Mesenchymal stem cell (in vitro differentiated cells and primary cell): ENCODE data around the gene TMPRSS6. TPM values are rescaled to one million over a fixed set of nuclear protein-coding genes. Genes with fewer than 3 reads are reported as not detected.

ENCODE experiments used
- DNase-seq: peaks from one replicate; pipeline ENCODE4 v3.0.0-alpha.2; 2013
- H2AFZ ChIP-seq: one replicate; pipeline ENCODE4 v1.6.1; 2013; ENCODE audit warnings: low read depth, mild to moderate bottlenecking, control low read depth, inconsistent platforms, low read length, moderate library complexity
- H2AK5ac ChIP-seq: 2 replicates; pipeline ENCODE4 v1.6.1; 2013; ENCODE audit warnings: low read length, moderate library complexity, mild to moderate bottlenecking, inconsistent platforms; ENCODE audit not compliant: severe bottlenecking
- H2BK120ac ChIP-seq: one replicate; pipeline ENCODE4 v1.6.1; 2013; ENCODE audit warnings: low read depth, mild to moderate bottlenecking, inconsistent platforms, low read length, moderate library complexity
- H2BK12ac ChIP-seq, 2 experiments: one replicate each; pipeline ENCODE4 v1.6.1; 2013; ENCODE audit warnings: inconsistent platforms in 2 of 2, low read length in 2 of 2, mild to moderate bottlenecking in 2 of 2, moderate library complexity in 2 of 2, control low read depth in 1 of 2
- H2BK15ac ChIP-seq: one replicate; pipeline ENCODE4 v1.6.1; 2013; ENCODE audit warnings: mild to moderate bottlenecking, low read depth, inconsistent platforms; ENCODE audit not compliant: poor library complexity, severe bottlenecking
- H2BK5ac ChIP-seq: 2 replicates; pipeline ENCODE4 v1.6.1; 2013; ENCODE audit warnings: low read depth, mild to moderate bottlenecking, low read length, control low read depth, inconsistent platforms; ENCODE audit not compliant: poor library complexity, severe bottlenecking
- H3K14ac ChIP-seq, 2 experiments: one replicate each; pipeline ENCODE4 v1.6.1; 2013; ENCODE audit warnings: inconsistent platforms in 2 of 2, low read length in 2 of 2, control low read depth in 1 of 2, mild to moderate bottlenecking in 1 of 2, moderate library complexity in 1 of 2
- H3K18ac ChIP-seq, 2 experiments: one replicate each; pipeline ENCODE4 v1.6.1; 2013; ENCODE audit warnings: inconsistent platforms in 2 of 2, low read length in 2 of 2, control low read depth in 1 of 2, low read depth in 1 of 2, mild to moderate bottlenecking in 1 of 2
- H3K23ac ChIP-seq, 2 experiments: one replicate each; pipeline ENCODE4 v1.6.1; 2013; ENCODE audit warnings: inconsistent platforms in 2 of 2, low read length in 2 of 2, mild to moderate bottlenecking in 2 of 2, moderate library complexity in 2 of 2, control low read depth in 1 of 2
- H3K27ac ChIP-seq: 2 replicates; pipeline ENCODE4 v1.5.1; 2013; ENCODE audit warnings: mild to moderate bottlenecking, moderate library complexity, low read length, control low read depth, inconsistent platforms; ENCODE audit not compliant: poor library complexity, severe bottlenecking
- H3K27me3 ChIP-seq, 2 experiments: 2 replicates each; pipeline versions ENCODE4 v1.6.1 to v1.7.0; 2013; ENCODE audit warnings: low read length in 2 of 2, mild to moderate bottlenecking in 2 of 2, moderate library complexity in 2 of 2, control low read depth in 1 of 2, inconsistent platforms in 1 of 2; ENCODE audit not compliant: control insufficient read depth in 1 of 2, insufficient read depth in 1 of 2
- H3K36me3 ChIP-seq, 2 experiments: 2 replicates each; pipeline versions ENCODE4 v1.6.1 to v1.7.0; 2013; ENCODE audit warnings: low read length in 2 of 2, control low read depth in 1 of 2, inconsistent platforms in 1 of 2, low read depth in 1 of 2, mild to moderate bottlenecking in 1 of 2; ENCODE audit not compliant: insufficient read depth in 2 of 2, control insufficient read depth in 1 of 2
- H3K4ac ChIP-seq, 2 experiments: one replicate each; pipeline ENCODE4 v1.6.1; 2013; ENCODE audit warnings: inconsistent platforms in 2 of 2, low read length in 2 of 2, mild to moderate bottlenecking in 2 of 2, moderate library complexity in 2 of 2, control low read depth in 1 of 2, low read depth in 1 of 2
- H3K4me1 ChIP-seq: 2 replicates; pipeline ENCODE4 v1.6.1; 2013; ENCODE audit warnings: low read depth, low read length, control low read depth; ENCODE audit not compliant: control insufficient read depth, insufficient read depth
- H3K4me2 ChIP-seq: 2 replicates; pipeline ENCODE4 v1.6.1; 2013; ENCODE audit warnings: low read length, mild to moderate bottlenecking, inconsistent platforms; ENCODE audit not compliant: poor library complexity, severe bottlenecking
- H3K4me3 ChIP-seq, 2 experiments: 2 replicates each; pipeline versions ENCODE4 v1.5.1 to v1.7.0; 2013; ENCODE audit warnings: low read length in 2 of 2, mild to moderate bottlenecking in 2 of 2, control low read depth in 1 of 2, low read depth in 1 of 2; ENCODE audit not compliant: insufficient read depth in 1 of 2
- H3K79me1 ChIP-seq: replicated peaks from 2 replicates; pipeline ENCODE4 v1.6.1; 2013; ENCODE audit warnings: mild to moderate bottlenecking, control low read depth, low read length, inconsistent platforms; ENCODE audit not compliant: poor library complexity, severe bottlenecking
- H3K9ac ChIP-seq: 2 replicates; pipeline ENCODE4 v1.7.0; 2013; ENCODE audit warnings: mild to moderate bottlenecking, low read length, moderate library complexity
- H3K9me3 ChIP-seq: 2 replicates; pipeline ENCODE4 v1.7.0; 2013; ENCODE audit warnings: mild to moderate bottlenecking, low read length; ENCODE audit not compliant: control insufficient read depth
- H4K8ac ChIP-seq: one replicate; pipeline ENCODE4 v1.6.1; 2013; ENCODE audit warnings: inconsistent platforms, mild to moderate bottlenecking, low read length, moderate library complexity
- H4K91ac ChIP-seq: one replicate; pipeline ENCODE4 v1.6.1; 2013; ENCODE audit warnings: mild to moderate bottlenecking, low read length, inconsistent platforms
- WGBS: methylation state at CpG from one replicate; pipeline ENCODE4 v1.1.7; 2013; ENCODE audit warnings: mixed read lengths; 5-methylcytosine and 5-hydroxymethylcytosine counted together
- polyA plus RNA-seq, 2 experiments: library from polyadenylated mRNA; stranded (reverse); fragments of 200-250 nt; gene quantifications; one replicate each; pipeline ENCODE4 v1.2.3, GENCODE V29; 2013

Gene TMPRSS6
- not detected for polyA plus RNA-seq (2013, experiment 1 of 2)
- not detected for polyA plus RNA-seq (2013, experiment 2 of 2)

DNA sequence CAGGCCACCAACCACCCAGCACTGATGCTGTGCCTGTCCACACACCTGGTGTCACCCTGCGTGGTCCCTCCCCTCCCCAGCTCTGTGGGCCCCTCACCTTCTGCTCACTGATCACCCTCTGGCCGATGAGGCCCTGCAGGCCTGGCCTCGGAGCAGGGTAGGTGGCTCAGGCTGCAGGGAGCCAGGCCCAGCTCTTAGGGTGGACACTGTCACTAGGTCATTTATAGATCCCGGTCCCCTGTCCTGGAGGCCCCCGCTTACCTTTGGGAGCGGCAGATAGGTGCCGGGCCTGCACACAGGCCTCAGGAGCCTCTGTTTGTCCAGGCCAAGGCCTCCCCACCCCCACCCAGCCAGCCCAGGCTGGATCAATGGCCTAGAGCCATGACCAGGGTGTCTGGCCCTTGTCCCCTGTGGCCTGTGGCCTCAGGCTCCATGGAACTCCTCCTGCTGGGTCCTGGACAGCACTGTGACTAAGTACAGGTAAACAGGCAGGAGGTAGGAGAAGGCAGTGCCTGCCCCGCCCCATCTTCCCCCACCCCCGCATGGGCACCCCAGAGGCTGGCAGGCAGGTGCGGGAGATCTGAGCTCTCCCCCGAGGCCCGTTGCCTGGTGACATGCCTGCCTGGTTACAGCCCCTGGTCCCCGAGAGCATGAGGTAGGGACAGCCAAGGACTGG is at the start of gene TMPRSS6:
TSS of gene TMPRSS6 (minus strand) at position 472 of the 676 bp plus-strand sequence. CDS start 6,296 bp downstream, outside the sequence.
- WGBS: 83% methylated on average over 13 of the region's 13 CpGs
- peaks cover 44 to 78% of the 10 kb centered on the region in 2 experiments for H3K27me3 ChIP-seq

DNA sequence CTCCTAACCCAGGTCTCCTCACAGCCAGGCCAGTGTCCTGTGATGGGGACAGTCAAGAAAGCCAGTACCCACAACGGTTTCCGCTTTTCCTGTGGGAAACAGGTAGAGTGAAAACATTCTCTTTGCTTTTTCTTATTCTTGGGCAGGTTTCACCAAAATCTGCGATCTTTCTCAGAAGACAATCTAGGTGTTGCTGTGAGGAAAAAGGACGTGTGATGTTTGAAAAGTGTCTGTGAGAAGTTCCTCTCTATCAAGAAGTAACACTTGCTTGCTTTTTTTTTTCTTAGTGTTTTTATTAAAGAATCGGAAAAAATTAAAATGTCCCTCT is 49.4 kb upstream of the TMPRSS6 start:
- H3K18ac ChIP-seq: no peak overlapping the region
- no peak overlapping the region for H2BK120ac ChIP-seq
- H3K36me3 ChIP-seq: no peaks in the 10 kb centered on the region
- H3K4ac ChIP-seq: no peak overlapping the region
- no peak overlapping the region for H4K91ac ChIP-seq
- no peak overlapping the region for H2BK12ac ChIP-seq
- peaks cover 19 to 49% of the 10 kb centered on the region in 2 experiments for H3K27me3 ChIP-seq
- H3K14ac ChIP-seq: no peak overlapping the region
- H3K4me2 ChIP-seq: no peak overlapping the region
- DNase-seq: no peak
- H3K9ac ChIP-seq: no peak overlapping the region
- H3K4me1 ChIP-seq: peaks cover 3% of the 10 kb centered on the region
- no peak overlapping the region for H3K27ac ChIP-seq
- no peak overlapping the region for H2BK15ac ChIP-seq
- H2BK5ac ChIP-seq: no peak overlapping the region
- no peak overlapping the region for H2AK5ac ChIP-seq
- WGBS: 89% methylated on average over 5 of the region's 5 CpGs
- peaks cover 6% of the 10 kb centered on the region for H3K9me3 ChIP-seq
- H4K8ac ChIP-seq: no peak overlapping the region
- H3K23ac ChIP-seq: no peak overlapping the region
- no peaks in the 10 kb centered on the region for H3K79me1 ChIP-seq
- no peak overlapping the region for H2AFZ ChIP-seq
- no peak overlapping the region for H3K4me3 ChIP-seq

More for the DNA sequence above, at the start of gene TMPRSS6:
- no peaks in the 10 kb centered on the region for H3K36me3 ChIP-seq
- H3K4me1 ChIP-seq: peaks cover 3% of the 10 kb centered on the region
- no peaks in the 10 kb centered on the region for H3K9me3 ChIP-seq
- no peak within 1 kb of the TSS for H2AK5ac ChIP-seq
- H3K27ac ChIP-seq: no peak within 1 kb of the TSS
- H3K18ac ChIP-seq: no peak within 1 kb of the TSS
- H2BK15ac ChIP-seq: no peak within 1 kb of the TSS
- H2BK12ac ChIP-seq: no peak within 1 kb of the TSS
- H4K8ac ChIP-seq: no peak within 1 kb of the TSS
- no peak within 1 kb of the TSS for H2BK5ac ChIP-seq
- H3K9ac ChIP-seq: no peak within 1 kb of the TSS
- H3K4ac ChIP-seq: no peak within 1 kb of the TSS
- no peak within 1 kb of the TSS for H3K4me2 ChIP-seq
- no peak within 1 kb of the TSS for H3K4me3 ChIP-seq
- H2BK120ac ChIP-seq: no peak within 1 kb of the TSS
- DNase-seq: no peak
- H3K23ac ChIP-seq: no peak within 1 kb of the TSS
- H2AFZ ChIP-seq: no peak within 1 kb of the TSS
- H3K79me1 ChIP-seq: no peaks in the 10 kb centered on the region
- no peak within 1 kb of the TSS for H4K91ac ChIP-seq
- no peak within 1 kb of the TSS for H3K14ac ChIP-seq

DNA sequence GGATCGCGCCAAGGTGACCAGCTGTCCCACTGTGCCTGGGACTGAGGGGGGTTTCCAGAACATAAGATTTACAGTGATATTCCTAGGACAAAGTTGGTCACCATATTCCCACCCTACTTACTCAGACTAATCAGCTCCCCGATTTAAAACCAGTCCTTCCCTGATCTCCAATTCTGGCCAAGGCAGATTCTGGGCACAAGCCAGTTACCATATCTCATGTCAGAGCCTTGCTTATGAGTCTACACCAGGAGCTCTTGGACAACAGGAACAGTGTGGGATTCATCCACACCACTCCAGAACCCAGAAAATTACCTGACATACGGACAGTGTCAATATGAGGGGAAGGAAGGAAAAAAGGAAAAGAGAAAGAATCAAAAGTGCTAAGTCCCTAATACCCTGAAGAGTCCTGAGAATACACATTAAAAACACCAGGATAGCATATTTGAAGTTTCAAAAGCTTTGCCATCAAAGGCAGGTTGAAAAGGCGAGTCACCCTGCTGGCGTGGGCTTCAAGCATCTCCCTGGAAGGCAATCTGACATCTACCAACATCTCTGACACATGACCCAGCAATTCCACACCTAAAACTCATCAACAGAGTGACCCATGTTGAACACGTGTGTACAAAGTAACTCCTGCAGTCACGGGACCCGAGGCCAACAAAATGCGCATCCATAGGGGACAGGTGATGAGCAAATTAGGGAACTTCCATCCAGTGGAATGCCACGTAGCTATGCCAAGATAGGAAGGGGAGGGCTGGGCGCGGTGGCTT is 48.2 kb upstream of the TMPRSS6 start:
- H3K79me1 ChIP-seq: no peaks in the 10 kb centered on the region
- no peak overlapping the region for H4K91ac ChIP-seq
- no peak overlapping the region for H2AK5ac ChIP-seq

DNA sequence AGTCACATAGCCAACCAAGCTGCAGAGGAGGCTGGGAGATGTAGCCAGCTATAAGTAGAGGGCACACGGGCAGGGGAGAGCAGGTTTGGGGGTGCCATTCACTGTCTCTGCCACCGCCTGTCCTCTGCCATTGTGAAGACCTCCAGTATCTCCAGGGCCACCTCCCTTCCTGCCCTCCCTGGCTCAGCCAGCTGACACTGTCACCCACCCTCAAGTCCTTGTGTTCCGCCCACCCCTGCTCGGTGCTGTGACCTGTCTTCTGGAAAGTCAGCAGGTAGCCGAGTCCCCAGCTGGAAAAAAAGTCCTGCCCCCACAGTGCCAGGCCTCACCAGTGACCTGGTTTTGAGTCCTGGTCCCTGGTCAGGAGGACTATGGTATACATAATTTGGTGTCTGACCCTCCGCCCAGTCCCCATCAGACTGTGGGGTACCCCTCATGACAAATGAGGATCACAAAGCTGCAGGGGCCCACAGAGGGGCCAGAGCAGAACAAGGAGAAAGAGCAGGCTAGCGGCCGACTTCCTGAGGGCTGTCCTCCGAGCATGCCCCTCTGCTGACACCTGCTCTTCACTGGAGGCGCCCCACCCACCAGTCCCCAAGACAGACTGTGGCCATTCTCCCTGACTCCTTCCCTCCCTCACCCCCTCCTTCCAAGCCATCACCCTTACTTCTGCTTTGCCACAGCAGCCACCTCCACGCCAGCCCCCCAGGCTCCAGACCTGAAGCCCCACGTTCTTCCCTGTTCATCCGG is 47.3 kb upstream of the TMPRSS6 start:
- Histone ChIP-seq H3K23ac (no peak overlapping the region), H3K27ac (no peak overlapping the region), H2AK5ac (no peak overlapping the region), H4K91ac (no peak overlapping the region), H3K4me1 (peaks cover 1% of the 10 kb centered on the region), H3K9me3 (peaks cover 6% of the 10 kb centered on the region), H3K4ac (no peak overlapping the region), H4K8ac (no peak overlapping the region), H3K79me1 (no peaks in the 10 kb centered on the region), H3K4me2 (no peak overlapping the region), H2AFZ (no peak overlapping the region), H2BK15ac (no peak overlapping the region), H3K4me3 (peak overlapping the region in 1 of 2 experiments; percentile 20), H3K36me3 (no peaks in the 10 kb centered on the region), H3K9ac (no peak overlapping the region), H3K18ac (no peak overlapping the region), H2BK120ac (no peak overlapping the region), H3K14ac (no peak overlapping the region), H2BK5ac (no peak overlapping the region), H2BK12ac (no peak overlapping the region), H3K27me3 (peaks cover 19 to 49% of the 10 kb centered on the region in 2 experiments)
- 89% methylated on average over 13 of the region's 13 CpGs for WGBS
- DNase-seq: no peak

More for the DNA sequence above, 48.2 kb upstream of the TMPRSS6 start:
- Histone ChIP-seq H3K27ac (no peak overlapping the region), H3K4me1 (peaks cover 3% of the 10 kb centered on the region), H2BK15ac (no peak overlapping the region), H3K4me2 (no peak overlapping the region), H3K18ac (no peak overlapping the region), H4K8ac (no peak overlapping the region), H3K9ac (no peak overlapping the region), H3K14ac (no peak overlapping the region), H3K4ac (no peak overlapping the region), H3K23ac (no peak overlapping the region), H2BK5ac (no peak overlapping the region), H2BK120ac (no peak overlapping the region), H2BK12ac (no peak overlapping the region), H3K9me3 (peaks cover 6% of the 10 kb centered on the region), H3K4me3 (peak overlapping the region in 1 of 2 experiments; percentile 20), H3K36me3 (no peaks in the 10 kb centered on the region), H3K27me3 (peaks cover 19 to 46% of the 10 kb centered on the region in 2 experiments), H2AFZ (no peak overlapping the region)
- no peak for DNase-seq
- WGBS: 81% methylated on average over 12 of the region's 13 CpGs
